NOMO-1 treated with dmso at 0.1 percent for 144 hours (cell line): ENCODE results near the gene AFF3.
A peak's percentile ranks its signal among the peaks of the same experiment; 100 is the strongest.

Source experiments
- DNase-seq: peaks from one replicate; lab custom pipeline; 2025; ENCODE audit not compliant: unreplicated experiment; lab: John Stamatoyannopoulos, UW

Gene AFF3

DNA sequence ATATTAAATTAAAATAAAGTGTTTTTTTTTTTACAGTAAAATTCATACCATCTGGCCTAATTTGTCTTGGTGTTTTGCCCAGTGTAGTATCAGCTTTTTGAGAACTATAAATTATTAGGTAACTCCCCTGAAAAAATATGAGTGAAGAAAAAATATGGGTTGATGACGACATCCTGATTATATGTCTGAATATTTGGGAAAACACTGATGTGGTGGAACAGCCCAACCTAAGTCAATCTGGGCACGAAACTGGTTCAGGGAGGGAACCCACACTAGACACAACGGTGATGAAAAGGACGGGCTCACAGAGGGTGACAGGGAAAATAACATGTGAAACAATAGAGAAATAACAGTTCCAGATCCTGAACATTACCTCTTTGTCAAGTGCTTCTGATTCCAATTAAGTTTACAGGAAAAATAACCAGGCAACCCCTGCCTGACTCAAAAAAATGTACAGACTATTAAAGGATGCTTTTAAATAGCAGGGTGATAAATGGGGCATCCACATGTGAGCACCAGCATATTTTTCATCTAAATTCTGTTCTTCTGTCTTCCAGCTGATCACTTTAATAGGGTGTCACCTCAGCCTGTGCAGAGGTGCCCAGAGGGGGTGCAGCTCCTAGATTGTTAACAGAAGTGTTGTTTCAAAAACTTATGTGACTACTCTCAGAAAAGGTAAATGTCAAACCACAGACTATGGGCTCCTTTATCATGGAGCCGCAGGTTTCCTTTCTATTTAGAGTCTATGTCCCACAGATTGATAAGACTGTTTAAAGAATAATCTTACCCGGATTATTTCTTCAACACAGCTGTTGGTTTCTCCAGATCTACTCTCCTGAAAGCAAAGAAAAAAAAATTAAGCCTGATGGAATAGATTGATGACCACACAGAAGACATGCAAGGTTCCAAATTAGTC is 305.4 kb downstream of the AFF3 start:
- no peak for DNase-seq

DNA sequence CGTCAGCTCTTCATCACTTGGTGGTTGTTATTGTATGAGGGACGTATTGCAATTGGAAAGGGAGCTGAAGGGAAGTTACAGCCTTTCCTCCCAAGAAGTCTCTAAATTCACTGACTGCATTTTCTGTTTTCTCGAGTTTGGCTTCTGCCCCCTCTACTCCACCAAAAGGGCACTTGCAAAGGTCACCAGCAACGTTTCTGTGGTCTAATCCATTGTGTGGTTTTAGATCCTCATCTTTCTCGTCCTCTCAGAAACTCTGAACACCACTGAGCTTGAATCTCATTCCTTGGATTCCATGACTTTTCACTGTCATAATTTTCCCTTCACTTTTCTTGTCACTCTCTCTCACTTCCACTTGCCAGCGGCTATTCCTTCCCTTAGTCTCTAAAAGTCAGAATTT is 308.0 kb downstream of the AFF3 start:
- DNase-seq: no peak

DNA sequence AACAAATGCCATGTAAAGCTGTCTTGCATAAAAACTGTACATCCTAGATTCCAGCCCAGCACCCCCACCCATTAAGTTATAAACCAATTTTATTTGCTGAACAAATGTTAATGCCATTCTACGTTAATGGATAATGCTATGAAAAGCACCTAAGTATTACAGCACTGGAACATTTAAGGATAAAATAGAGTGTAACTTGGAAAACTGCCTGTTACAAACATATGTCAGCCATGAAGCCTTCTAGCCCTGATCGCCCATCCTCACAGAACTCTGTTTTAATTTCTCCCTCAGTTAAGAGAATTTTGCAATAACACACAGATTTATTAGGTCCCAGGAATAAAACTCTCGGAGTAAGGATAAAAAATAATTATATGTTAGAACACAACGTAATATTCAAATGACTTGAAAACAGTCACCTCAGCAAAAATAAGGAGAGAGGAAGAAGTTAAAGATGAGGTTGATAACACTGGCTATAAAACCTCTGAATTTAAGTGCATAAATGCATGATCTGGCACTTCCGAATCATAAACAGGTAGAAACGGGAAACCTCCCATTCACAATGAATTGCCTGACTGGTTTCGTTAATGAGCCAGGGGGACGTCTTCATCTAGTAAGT is 308.7 kb downstream of the AFF3 start:
- DNase-seq: no peak

DNA sequence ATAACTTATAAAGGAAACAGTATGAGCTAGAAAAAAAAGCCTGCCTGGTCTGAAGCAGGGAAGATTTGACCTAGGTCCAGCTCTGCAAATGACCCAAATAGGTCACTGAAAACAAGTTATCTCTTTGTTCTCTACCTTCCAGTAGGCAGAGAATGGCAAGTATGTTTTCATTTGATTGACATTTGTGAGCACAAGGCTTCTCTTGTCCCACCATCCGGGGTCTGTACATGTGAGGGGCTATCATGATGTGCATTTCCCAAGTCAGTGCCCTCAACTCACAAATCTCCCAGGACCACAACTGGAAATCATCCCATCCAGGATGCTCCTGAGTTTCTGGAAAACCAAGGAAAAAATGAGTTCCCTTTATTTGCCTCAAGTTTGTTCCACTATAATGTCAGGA is 309.5 kb downstream of the AFF3 start:
- no peak for DNase-seq

DNA sequence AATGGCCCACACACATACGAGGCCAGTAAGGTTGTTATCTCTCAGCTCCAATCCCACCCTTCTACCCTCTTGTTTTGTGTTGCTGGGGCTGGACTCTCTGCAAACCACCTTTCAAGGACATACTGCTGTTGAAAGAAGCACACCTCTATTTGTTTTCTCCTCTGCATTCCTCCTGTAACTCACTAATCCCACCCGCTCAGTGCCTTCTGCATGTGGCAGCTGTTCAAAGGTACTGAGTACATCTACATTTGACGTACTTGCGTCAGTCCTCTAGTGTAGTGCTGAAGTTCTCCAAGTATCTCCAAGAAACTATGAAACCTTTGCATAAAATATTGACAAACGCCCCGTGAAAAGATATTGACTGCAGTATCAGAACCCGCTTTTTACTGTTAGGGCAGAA is 310.6 kb downstream of the AFF3 start:
- DNase-seq: no peak

DNA sequence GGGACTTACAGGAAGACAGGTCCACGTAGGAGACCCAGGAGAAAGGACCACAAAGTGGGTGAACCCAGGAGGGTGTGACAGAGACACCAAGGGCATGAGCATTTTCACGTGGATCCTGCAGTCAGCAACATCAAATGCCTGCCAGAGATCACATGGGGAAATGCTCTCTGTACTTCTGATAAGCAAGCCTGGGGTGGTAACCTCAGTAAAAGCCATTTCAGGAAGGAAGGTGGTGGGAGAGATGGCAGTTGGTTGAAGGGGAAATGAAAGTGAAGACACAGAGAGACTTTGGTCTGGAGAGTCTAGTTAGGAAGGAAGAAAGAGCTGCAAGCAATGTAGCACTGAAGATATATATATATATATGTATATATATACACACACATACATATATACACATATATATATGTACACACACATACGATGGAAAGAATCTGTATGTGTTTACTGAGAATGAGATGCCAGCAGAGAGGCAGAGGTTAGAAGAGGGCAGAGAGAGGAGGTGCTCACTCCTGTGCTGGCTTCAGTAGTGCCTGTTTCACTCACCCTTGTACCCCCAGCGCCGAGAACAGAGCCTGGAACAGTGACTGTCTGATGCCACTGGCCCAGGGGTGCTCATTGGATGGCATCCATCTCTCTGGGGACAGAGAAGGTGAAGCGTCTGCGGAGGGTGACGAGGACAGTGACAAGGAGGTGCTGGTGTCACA is 314.9 kb downstream of the AFF3 start:
- DNase-seq: peak; percentile 87

DNA sequence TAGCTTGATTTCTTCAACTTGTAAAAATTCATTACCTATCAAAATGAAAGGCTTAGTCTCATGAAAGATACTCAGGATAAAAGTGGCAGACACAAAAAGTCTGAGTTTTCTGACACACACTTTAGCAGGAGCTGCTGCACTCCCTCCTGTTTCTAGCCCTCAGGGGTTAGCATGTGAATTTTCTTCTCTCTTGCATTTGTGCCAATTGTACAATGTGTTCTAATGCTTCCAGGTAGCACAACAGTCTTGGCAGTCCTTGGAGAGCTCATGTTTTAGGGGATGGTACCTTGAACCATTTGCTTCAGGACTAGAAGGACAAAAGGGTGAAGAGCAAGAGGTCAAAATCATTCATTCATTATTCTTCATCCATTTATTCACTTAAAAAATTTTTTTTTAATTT is 316.8 kb downstream of the AFF3 start:
- no peak for DNase-seq

DNA sequence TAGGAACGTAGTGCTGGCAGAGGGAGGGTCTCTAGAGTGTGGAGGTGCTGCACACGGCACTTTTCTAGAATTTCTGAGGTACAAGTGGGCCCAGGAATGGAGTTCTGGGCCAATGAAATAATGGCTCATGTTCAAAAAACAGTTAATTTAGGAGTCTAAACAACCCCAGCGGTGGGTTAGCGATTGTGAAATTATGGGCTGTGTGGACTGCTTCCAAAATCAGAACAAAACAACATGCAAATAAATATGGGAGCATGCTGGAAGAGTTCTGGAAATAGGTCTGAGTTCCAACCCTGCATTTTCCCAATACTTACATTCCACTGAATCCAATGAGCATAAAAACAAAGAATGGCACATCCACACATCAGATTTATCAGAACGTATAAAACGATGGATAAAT is 317.6 kb downstream of the AFF3 start:
- DNase-seq: no peak

DNA sequence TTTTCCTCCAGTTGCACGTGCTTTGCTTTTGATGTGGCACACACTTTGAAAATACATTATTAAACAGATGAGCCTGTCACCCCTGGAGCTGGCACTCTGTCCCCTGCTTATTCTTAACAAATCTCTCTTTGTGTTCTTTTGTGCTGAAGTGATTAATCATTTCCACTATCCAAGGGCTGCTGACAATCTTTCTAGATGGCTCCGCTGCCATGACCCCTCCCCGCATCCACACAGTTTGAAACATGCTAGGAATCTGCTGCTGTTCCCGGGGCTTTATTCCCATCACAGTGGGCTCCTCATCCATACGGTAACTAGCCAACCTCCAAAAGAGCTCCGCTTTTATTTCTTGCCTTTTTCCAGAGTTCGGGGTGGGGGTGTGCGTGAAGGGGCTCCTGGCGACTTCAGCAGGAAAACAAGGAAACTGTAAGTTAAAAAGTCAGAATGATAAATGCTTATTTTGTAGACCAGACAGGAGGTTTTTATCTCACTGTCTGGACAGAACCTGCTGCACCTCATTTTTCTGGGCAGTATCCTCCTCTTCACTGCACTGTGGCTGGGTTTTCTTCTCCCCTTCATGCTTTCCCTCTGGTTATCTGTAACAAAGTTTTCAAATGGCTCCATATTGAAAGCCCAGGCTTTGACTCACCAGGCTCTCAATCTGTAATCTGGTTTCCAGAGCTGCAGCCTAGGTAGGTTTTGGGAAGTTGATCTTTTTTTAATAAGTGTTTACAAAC is 319.7 kb downstream of the AFF3 start:
- DNase-seq: no peak

DNA sequence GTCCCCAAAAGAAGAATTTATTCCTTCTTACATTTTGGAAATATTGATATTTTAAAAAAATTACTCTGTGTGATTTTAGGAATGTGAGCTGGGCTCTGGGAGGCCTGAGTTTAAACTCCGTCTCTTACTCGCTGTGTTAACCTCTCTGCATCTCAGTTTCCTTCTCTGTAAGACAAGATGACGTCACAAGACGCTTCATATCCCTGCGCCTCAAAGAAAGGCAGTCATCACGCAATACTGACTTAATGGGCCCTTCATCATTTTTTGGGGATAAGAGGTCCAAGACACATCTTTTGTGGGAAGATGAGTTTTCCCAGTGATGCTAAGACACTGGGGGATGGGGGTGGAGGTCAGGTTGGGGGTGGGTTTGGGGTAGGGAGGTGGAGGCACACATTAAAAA is 320.4 kb downstream of the AFF3 start:
- DNase-seq: no peak

DNA sequence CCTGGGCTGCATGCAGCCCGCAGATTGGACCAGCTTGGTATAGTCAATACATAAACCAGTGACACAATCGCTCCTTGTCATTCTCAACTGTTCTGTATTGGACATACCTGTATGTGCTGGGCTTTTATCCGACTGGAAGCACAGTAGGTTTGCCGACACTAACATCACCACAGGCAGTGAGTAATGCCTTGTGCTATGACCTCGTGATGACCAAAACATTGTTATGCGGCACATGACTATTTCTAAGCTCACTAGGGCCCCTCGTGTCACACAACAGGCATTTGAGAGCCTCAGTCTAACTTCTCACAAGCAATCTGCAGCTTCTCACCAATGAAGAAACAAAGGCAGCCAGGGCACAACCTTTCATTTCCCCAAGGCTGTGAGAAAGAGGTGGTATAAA is 320.8 kb downstream of the AFF3 start:
- no peak for DNase-seq

DNA sequence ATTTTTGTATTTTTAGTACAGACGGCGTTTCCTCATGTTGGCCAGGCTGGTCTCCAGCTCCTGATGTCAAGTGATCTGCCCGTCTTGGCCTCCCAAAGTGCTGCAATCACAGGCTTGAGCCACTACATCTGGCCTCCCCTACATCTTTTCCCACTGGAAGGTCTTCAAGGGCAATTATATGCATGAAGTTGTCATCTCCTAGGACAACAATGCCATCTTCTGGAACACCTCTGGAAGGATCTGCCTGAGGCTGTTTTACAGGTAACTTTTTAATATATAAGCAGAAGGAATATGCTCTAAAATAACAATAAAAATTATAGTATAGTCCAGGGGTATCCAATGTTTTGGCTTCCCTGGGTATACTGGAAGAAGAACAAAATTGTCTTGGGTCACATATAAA is 321.4 kb downstream of the AFF3 start:
- no peak for DNase-seq

DNA sequence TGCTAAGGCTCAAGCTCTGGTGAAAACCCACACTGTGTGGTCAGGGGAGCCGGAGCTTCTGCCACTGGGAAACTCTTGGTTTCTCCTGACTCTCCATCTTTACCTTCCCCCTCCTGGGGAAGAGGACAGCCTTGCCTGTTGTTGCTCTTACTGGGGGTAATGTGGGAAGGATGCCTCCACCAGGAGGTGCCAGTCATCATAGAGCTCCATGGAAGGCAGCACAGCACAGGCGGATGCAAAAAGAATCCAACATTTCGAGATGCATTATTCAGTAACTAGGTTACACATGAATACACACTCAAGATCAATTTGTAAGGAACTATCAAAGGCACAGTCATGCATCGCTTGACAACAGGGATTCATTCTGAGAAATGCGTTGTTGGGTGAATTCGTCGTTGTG is 322.6 kb downstream of the AFF3 start:
- no peak for DNase-seq

DNA sequence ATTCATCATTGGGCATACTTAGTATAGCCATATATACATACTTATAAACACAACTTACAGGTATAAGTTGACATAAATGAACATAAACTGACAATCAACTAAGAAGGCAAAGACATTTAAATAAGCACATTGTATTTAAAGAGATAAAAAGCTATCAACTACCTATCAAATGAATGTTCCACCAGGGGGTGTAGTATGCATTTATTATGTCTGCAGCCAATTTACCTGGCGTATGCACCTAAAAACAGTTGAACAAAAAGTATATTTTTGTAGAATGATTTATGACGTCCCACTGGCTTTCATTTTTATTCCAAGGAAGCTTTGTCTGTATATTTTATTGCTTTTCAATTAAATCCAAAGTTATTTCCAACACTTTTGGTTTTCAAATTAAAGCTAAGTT is 323.5 kb downstream of the AFF3 start:
- DNase-seq: no peak

DNA sequence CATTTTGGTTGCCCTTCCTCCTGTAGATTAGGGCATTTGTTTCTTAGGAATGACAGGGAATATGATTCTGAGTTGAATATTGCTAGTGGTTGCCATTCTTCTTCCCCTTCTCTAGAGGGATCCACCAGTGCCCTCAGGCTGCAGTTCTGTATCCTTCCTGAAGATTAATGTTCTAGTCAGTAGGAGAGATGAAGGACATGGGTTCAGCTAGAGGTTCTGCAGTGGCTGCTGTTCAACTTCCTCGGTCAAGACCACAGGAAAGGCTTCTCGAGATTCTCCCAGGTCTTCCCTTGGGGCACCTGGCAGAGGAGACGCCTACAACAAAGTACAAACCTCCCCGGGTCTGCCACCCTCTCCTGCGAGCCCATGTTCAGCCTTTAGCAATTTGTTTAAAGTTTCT is 325.5 kb downstream of the AFF3 start:
- no peak for DNase-seq

DNA sequence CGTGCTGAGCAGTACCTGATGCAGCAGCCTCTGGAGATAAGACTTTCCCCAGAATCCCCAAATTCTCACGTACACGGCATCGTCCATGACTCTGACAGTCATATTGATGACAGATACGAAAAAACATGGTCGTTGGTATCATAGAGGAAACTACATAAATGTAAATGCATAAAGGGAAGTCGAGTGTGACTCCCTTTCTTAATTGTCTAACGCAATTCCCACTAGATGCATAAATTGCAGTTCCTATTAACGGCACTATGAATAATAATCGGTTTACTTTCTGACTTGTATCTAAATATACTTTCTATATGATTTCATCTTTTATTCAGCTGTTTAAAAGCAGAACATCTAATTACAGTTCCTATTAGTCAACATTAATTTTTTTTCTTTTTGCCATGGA is 330.0 kb downstream of the AFF3 start:
- DNase-seq: no peak

DNA sequence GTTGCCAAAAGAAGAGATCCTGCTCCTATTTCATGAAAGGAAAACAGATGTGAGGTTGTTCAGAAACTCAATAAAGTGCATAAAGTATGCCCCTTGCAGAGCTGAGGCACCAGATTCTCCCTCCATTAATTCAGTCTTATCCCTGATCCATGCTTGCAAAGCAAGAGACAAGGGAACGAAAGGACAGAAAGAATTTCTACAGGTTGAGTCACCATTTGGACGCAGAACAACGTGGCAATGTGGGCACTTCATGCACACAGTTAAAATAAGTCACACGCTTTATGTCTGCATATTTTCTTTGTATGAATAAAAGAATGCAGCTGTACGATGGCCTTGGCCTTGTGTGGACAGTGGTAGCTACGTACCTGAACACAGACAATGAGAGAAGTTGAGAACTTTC is 330.8 kb downstream of the AFF3 start:
- DNase-seq: no peak

DNA sequence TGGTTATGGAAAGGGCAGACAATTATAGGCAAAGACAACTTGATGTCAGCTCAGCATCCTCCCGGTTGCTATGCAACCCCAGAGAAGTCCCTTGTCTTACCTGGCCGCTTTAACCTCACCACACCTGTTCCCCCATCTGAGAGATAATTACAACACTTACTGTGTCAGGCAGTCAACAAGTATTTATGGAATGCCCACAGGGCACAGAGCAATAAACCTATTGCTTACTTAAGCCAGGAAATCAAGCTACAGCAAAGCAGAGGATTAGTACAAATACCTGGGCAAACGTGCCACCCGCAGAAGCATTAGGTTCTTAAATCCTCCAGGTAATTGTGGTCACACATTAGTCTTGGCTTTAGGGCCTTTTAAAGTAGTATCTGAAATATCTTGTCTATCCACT is 332.2 kb downstream of the AFF3 start:
- no peak for DNase-seq

DNA sequence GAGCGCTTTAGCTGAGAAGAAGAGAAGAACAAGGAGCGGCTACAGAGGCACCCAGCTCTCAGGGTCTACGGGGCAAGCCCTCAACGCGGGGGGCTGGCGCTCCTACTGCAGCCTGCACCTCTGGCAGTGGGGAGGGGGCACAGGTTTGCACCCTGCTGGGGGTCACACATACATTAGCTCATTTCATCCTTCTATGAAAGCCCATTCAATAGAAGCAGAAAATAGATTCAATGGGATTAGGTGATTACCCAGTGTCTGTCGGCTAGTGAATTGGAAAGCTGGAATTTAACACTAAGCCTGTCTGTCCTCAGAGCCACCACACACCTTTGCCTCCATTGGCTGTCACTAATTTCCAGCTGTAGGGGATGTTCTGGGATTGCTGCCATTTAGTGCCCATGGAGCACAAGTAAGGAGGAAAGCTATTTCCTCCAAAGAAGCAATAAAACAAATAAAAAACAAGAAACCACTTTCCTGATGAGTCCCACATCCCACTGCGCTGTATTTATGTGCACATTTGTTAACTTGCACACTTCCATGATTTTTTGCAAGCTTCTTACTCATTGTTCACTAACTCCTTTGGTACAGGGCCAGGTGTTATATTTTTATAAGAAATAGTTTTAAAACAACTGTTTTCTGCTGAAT is 333.0 kb downstream of the AFF3 start:
- DNase-seq: no peak

DNA sequence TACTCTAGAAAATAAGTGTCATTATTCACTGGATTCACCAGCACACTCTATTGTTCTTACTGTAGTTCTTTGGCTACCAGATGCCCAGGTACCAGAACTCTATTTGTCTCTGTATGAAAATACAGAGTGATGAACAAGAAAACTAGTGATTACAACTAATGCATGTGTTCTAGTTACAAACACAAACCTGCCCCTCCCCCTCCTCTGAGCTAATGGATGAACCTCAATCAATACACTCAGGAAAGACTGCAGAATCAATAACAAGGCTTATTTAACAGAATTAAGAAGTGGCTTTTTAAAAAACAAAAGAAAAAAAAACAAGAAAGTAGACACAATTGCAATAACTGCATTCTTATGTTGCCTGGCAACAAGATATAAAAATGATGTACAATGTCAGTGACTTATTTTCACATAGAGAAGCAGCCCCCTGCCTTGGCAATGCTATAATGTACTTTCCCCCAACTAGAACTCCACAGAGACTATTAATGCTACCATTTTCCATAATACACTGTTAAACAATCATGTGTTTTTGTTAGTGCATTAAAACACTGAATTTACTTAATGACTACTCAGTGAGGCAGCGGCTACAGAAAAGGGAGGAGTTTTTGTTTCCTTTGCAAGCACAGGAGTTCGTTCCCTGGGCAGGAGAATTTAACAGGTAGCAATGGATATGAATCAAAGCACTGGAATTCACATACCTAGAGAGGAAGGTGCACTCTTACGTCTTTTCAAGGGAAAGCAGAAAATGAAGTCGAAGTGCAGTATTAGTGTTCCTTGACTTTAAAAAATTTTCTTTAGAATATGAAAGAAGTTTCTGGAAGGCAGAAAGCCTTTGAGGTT is 333.8 kb downstream of the AFF3 start:
- DNase-seq: no peak
